HUES6 (cell line): Measurements from ENCODE around the gene PACS2.
"Not testable (repeated sequence)": the region's sequence is repeated elsewhere in the genome, so short reads cannot be mapped to it uniquely, and the experiment has no call there.

Experiments
- H3K27ac ChIP-seq: 2 replicates; pipeline ENCODE4 v1.7.0; 2013; ENCODE audit warnings: low read depth, mild to moderate bottlenecking, low read length, inconsistent platforms
- H3K27me3 ChIP-seq: 2 replicates; pipeline ENCODE4 v1.6.1; 2013; ENCODE audit warnings: low read length; ENCODE audit not compliant: control insufficient read depth, insufficient read depth
- H3K36me3 ChIP-seq: 2 replicates; pipeline ENCODE4 v1.6.1; 2013; ENCODE audit warnings: low read length; ENCODE audit not compliant: control insufficient read depth, insufficient read depth
- H3K4me1 ChIP-seq: 2 replicates; pipeline ENCODE4 v1.6.1; 2013; ENCODE audit warnings: low read length; ENCODE audit not compliant: control insufficient read depth, insufficient read depth
- H3K4me3 ChIP-seq: 2 replicates; pipeline ENCODE4 v1.5.1; 2013; ENCODE audit warnings: low read depth, low read length
- H3K9ac ChIP-seq: one replicate; pipeline ENCODE4 v1.6.1; 2013; ENCODE audit warnings: mild to moderate bottlenecking, low read length
- H3K9me3 ChIP-seq: 2 replicates; pipeline ENCODE4 v1.6.1; 2013; ENCODE audit warnings: low read depth, low read length; ENCODE audit not compliant: control insufficient read depth, insufficient read depth

The PACS2 gene

GRCh38 chr14:105290621-105291346 is 23.8 kb upstream of the PACS2 start:
- H3K27ac ChIP-seq, result no peak overlapping the region
- no peaks in the 10 kb centered on the region for H3K36me3 ChIP-seq
- no peak overlapping the region for H3K4me3 ChIP-seq
- H3K9ac ChIP-seq, result no peak overlapping the region
- H3K4me1 ChIP-seq, result peaks cover 3% of the 10 kb centered on the region; the same call in 1 of the 2 replicates
- H3K9me3 ChIP-seq, result no peaks in the 10 kb centered on the region
- no peaks in the 10 kb centered on the region for H3K27me3 ChIP-seq

- Histone ChIP-seq H3K27ac (no peak overlapping the region), H3K36me3 (no peaks in the 10 kb centered on the region), H3K4me1 (peaks cover 3% of the 10 kb centered on the region; the same call in 1 of the 2 replicates), H3K27me3 (no peaks in the 10 kb centered on the region), H3K9ac (no peak overlapping the region), H3K4me3 (no peak overlapping the region), H3K9me3 (no peaks in the 10 kb centered on the region)
Observed at GRCh38 chr14:105292826-105293711, 21.5 kb upstream of the PACS2 start.

DNA sequence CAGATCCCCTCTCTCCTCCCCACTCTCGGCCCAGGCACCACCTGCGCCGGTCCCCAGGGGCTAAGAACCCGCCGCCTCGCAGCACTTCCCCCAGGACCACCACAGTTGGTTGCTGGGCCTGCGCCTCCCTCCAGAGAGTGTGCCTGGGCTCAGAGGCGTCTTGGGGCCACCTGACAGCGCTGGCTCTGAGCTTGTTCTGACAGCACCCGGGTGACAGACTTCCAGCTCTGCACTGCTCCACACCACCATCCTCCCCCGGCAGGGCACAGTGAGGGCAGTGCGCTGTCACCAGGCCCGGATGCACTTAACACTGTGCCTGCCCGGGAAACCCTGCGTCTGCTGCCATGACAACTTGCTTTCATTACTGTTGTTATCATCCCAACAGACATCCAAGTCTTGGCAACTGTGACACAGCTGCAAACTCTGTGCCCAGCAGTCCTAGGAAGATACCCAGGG is 20.4 kb upstream of the PACS2 start:
- Histone ChIP-seq H3K36me3 (no peaks in the 10 kb centered on the region), H3K4me1 (peaks cover 3% of the 10 kb centered on the region; the same call in 1 of the 2 replicates), H3K9me3 (no peaks in the 10 kb centered on the region), H3K27me3 (no peaks in the 10 kb centered on the region), H3K4me3 (no peak overlapping the region), H3K9ac (no peak overlapping the region), H3K27ac (no peak overlapping the region)

DNA sequence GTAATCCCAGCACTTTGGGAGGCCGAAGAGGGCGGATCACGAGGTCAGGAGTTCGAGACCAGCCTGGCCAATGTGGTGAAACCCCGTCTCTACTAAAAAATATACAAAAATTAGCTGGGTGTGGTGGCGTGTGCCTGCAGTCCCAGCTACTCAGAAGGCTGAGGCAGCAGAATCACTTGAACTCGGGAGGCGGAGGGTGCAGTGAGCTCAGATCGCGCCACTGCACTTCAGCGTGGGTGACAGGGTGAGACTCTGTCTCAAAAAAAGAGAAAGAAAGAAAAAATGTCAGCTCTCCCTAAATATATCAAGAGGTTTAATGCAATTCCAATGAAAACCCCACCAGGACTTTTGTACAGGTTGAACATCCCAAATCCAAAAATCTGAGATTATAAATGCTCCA is 17.2 kb upstream of the PACS2 start:
- peaks cover 10% of the 10 kb centered on the region; the same call in 1 of the 2 replicates for H3K27me3 ChIP-seq
- not testable (repeated sequence) for H3K9ac ChIP-seq, H3K4me3 ChIP-seq, H3K36me3 ChIP-seq, H3K4me1 ChIP-seq, H3K9me3 ChIP-seq, H3K27ac ChIP-seq

DNA sequence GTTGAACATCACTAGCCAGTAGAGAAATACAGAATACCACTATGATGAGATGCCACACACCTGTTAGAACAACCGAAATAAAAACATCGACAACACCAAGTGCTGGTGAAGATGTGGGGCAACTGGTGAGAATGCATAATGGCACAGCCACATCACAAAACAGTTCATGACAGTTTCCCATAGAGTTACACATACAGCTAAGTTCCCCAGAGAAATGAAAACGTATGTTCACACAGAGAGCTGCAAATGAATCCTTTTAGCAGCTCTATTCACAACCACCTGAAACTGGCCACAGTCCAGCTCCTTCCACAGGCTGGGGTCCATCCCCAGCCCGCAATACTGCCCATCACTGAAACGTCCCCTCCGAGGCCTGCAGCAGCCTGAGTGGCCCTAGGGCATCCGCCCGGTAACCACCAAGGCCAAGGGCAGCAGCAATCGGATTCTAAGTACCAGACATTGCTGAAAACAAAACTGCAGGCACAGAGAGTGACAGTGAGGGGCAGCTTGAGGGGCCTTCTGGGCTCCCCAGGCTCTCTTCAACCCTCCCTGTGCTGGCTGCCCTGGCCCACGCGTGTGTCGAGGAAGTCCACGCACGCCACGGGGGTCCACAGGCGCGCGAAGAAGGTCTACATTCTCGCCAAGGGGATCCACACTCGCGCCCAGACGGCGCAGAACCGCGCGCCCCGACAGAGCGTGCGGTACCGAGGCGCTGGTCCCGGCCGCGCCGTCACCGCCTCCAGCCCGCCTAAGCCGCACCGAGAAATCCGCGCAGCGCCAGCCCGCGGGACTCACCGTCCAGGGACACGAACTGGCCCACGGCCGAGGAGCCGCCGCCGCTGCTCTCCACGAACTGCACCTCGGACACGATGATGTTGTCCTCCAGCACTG is 14.7 kb upstream of the PACS2 start:
- peak overlapping the region; percentile 100 for H3K4me3 ChIP-seq
- no peak overlapping the region for H3K27ac ChIP-seq
- peak overlapping the region; percentile 95 for H3K9ac ChIP-seq
- H3K4me1 ChIP-seq, result no peaks in the 10 kb centered on the region
- H3K9me3 ChIP-seq, result no peaks in the 10 kb centered on the region
- no peaks in the 10 kb centered on the region; the same call in 1 of the 2 replicates for H3K36me3 ChIP-seq
- peaks cover 10% of the 10 kb centered on the region; the same call in 1 of the 2 replicates for H3K27me3 ChIP-seq

GRCh38 chr14:105300542-105301102 is 13.9 kb upstream of the PACS2 start, which contains the start of gene BRF1:
TSS of gene BRF1 (minus strand) at chr14:105301001. CDS start at chr14:105300629, 372 bp downstream.
- Histone ChIP-seq H3K9ac (peak within 1 kb of the TSS; percentile 95), H3K27ac (no peak within 1 kb of the TSS), H3K4me1 (0 out of 2 replicates have a peak, but pooled peaks cover 3% of the 10 kb centered on the region), H3K9me3 (no peaks in the 10 kb centered on the region), H3K36me3 (no peaks in the 10 kb centered on the region; the same call in 1 of the 2 replicates), H3K27me3 (peaks cover 10% of the 10 kb centered on the region; the same call in 1 of the 2 replicates), H3K4me3 (peak within 1 kb of the TSS; percentile 100)

- no peak overlapping the region for H3K27ac ChIP-seq
- H3K9me3 ChIP-seq, result no peaks in the 10 kb centered on the region
- H3K36me3 ChIP-seq, result no peaks in the 10 kb centered on the region; the same call in 1 of the 2 replicates
- 0 out of 2 replicates have a peak, but pooled peaks cover 5% of the 10 kb centered on the region for H3K4me1 ChIP-seq
- peak overlapping the region; percentile 100 for H3K4me3 ChIP-seq
- peaks cover 10% of the 10 kb centered on the region; the same call in 1 of the 2 replicates for H3K27me3 ChIP-seq
- H3K9ac ChIP-seq, result peak overlapping the region; percentile 95
Observed at GRCh38 chr14:105301103-105301914, 13.2 kb upstream of the PACS2 start.

DNA sequence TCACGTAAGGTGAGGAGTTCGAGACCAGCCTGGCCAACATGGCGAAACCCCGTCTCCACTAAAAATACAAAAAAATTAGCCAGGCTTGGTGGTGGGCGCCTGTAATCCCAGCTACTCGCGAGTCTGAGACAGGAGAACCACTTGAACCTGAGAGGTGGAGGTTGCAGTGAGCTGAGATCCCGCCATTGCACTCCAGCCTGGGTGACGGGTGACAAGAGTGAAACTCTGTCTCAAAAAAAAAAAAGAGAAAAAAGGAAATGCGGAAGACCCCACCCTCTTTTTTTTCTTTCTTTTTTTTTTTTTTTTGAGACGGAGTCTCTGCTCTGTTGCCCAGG is 12.7 kb upstream of the PACS2 start:
- peak overlapping the region; percentile 28 for H3K9ac ChIP-seq
- not testable (repeated sequence) for H3K4me1 ChIP-seq, H3K36me3 ChIP-seq, H3K9me3 ChIP-seq, H3K27ac ChIP-seq
- H3K27me3 ChIP-seq, result peaks cover 10% of the 10 kb centered on the region; the same call in 1 of the 2 replicates
- peak overlapping the region; percentile 76 for H3K4me3 ChIP-seq

- H3K9ac ChIP-seq, result no peak overlapping the region
- peaks cover 10% of the 10 kb centered on the region; the same call in 1 of the 2 replicates for H3K27me3 ChIP-seq
- H3K36me3 ChIP-seq, result no peaks in the 10 kb centered on the region; the same call in 1 of the 2 replicates
- no peak overlapping the region for H3K27ac ChIP-seq
- H3K9me3 ChIP-seq, result no peaks in the 10 kb centered on the region
- peaks cover 20% of the 10 kb centered on the region for H3K4me1 ChIP-seq
- no peak overlapping the region for H3K4me3 ChIP-seq
Observed at GRCh38 chr14:105303949-105304348, 10.6 kb upstream of the PACS2 start.
